Body of pancreas (tissue), 4 donors: ENCODE data around the gene DGKQ. TPM values are rescaled to one million over a fixed set of nuclear protein-coding genes. Genes with fewer than 3 reads are reported as not detected.

Experiments used
- ATAC-seq: fragments of 150-250 bp; one replicate; pipeline ENCODE4 v1.9.1; 2016
- DNase-seq, 4 donors: peaks; one replicate each; pipeline ENCODE4 v3.0.0-alpha.2; 2019
- H3K27ac ChIP-seq, 4 donors: fragments of 200-600 bp; sonication (generic); 1 replicate in 3 of 4; 2 replicates in 1 of 4; pipeline versions ENCODE4 v1.5.1 to v1.6.1; 2016 to 2019; ENCODE audit warnings: mild to moderate bottlenecking in 1 of 4, mixed read lengths in 1 of 4, moderate library complexity in 1 of 4
- H3K27me3 ChIP-seq, 2 donors: fragments of 200-600 bp; sonication (generic); one replicate each; pipeline ENCODE4 v1.6.0; 2016; ENCODE audit warnings: mild to moderate bottlenecking in 1 of 2
- H3K36me3 ChIP-seq, 2 donors: fragments of 200-600 bp; sonication (generic); replicated peaks in 1 of 2; 2 replicates each; pipeline ENCODE4 v1.5.1; 2016; ENCODE audit warnings: low read depth in 2 of 2; ENCODE audit not compliant: insufficient read depth in 1 of 2
- H3K4me1 ChIP-seq: fragments of 200-600 bp; sonication (generic); one replicate; pipeline ENCODE4 v1.6.0; 2016
- H3K4me3 ChIP-seq, 2 donors: fragments of 200-600 bp; sonication (generic); 1 replicate in 1 of 2; 2 replicates in 1 of 2; pipeline ENCODE4 v1.5.1; 2016 to 2019
- H3K9me3 ChIP-seq, 3 donors: fragments of 200-600 bp; sonication (generic); 1 replicate in 2 of 3; 2 replicates in 1 of 3; pipeline ENCODE4 v1.5.1; 2016
- POLR2A ChIP-seq, 3 donors: fragments of 450-650 bp; IDR thresholded peaks; one replicate each; pipeline ENCODE4 v1.6.1; 2016; ENCODE audit warnings: antibody characterized with exemption in 3 of 3, mild to moderate bottlenecking in 2 of 3
- WGBS, 2 donors: methylation state at CpG; one replicate each; pipeline ENCODE4 v1.1.5; 2017; 5-methylcytosine and 5-hydroxymethylcytosine counted together
- intact Hi-C: fragments of 100-400 bp; cut with DNase I; formaldehyde crosslinking; loops from one replicate; pipeline ENCODE4 v1.15.1; 2023
- total RNA-seq, 2 donors: library from RNA; depleted of rRNA; stranded (reverse); fragments of >200 nt; gene quantifications; one replicate each; pipeline ENCODE4 v1.1.0, GENCODE V29; 2016
- TF ChIP-seq, protein P1 (sequence below), 7 experiments: fragments of 450-650 bp in 4 of 7; fragments of 200-600 bp in 3 of 7; sonication (generic) in 3 of 7; IDR thresholded peaks; one replicate each; pipeline ENCODE4 v1.5.1; 2016 to 2019; ENCODE audit warnings: antibody characterized with exemption in 7 of 7

The DGKQ gene
- total RNA-seq, 2 donors from 2014 or later, result 13.2 to 17.5 TPM

DNA sequence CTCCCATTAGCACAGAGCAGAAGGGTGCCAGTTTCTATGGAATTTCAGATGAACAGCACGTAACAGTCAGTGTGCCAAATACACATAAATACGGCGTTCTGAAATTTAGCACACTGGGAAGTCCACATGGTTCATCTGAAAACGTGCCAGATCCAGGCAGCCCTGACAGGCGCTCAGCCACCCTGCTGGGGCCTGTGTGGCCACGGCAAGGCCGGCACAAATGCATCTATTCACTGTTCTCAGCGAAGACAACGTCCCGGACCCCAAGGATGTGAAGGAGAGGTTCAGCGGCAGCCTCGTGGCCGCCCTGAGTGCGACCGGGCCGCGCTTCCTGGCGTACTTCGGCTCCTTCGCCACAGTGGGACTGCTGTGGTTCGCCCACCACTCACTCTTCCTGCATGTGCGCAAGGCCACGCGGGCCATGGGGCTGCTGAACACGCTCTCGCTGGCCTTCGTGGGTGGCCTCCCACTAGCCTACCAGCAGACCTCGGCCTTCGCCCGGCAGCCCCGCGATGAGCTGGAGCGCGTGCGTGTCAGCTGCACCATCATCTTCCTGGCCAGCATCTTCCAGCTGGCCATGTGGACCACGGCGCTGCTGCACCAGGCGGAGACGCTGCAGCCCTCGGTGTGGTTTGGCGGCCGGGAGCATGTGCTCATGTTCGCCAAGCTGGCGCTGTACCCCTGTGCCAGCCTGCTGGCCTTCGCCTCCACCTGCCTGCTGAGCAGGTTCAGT, 15.6 kb downstream of the DGKQ start:
- no peak overlapping the region for H3K4me3 ChIP-seq
- no peaks in the 10 kb centered on the region for H3K27me3 ChIP-seq
- WGBS, 2 donors, result 92 to 96% methylated on average over 13 to 38 of the region's 45 CpGs
- H3K4me1 ChIP-seq, result no peaks in the 10 kb centered on the region
- no peaks in the 10 kb centered on the region for H3K9me3 ChIP-seq
- intact Hi-C loops, result no loop called here
- no peak overlapping the region for H3K27ac ChIP-seq
- ATAC-seq (no peak), DNase-seq (peak in 1 of 4 donors; percentile 7)
- H3K36me3 ChIP-seq, result no peaks in the 10 kb centered on the region
- TF ChIP-seq POLR2A (IDR thresholded peaks at IDR 0.05), result no peak
- TF ChIP-seq, protein P1, sequence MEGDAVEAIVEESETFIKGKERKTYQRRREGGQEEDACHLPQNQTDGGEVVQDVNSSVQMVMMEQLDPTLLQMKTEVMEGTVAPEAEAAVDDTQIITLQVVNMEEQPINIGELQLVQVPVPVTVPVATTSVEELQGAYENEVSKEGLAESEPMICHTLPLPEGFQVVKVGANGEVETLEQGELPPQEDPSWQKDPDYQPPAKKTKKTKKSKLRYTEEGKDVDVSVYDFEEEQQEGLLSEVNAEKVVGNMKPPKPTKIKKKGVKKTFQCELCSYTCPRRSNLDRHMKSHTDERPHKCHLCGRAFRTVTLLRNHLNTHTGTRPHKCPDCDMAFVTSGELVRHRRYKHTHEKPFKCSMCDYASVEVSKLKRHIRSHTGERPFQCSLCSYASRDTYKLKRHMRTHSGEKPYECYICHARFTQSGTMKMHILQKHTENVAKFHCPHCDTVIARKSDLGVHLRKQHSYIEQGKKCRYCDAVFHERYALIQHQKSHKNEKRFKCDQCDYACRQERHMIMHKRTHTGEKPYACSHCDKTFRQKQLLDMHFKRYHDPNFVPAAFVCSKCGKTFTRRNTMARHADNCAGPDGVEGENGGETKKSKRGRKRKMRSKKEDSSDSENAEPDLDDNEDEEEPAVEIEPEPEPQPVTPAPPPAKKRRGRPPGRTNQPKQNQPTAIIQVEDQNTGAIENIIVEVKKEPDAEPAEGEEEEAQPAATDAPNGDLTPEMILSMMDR (IDR thresholded peaks at IDR 0.05), result no peak

DNA sequence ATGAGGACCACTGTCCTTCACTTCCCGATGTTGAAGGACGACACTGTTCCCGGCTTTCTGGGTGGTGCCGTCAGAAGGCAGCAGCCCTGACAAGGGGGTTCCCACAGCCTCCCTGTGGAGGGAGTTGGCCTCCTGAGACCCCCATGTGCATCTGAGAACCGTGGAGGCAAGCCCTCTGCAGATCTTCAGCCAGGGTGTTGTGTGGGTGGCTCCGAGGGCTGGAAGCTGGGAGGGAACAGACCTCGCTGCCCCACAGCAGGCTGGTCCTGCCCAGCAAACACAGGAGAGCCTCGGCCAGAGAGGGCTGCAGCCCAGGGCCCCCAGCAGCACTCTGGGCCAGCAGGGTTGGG, 16.2 kb downstream of the DGKQ start:
- ATAC-seq, result no peak
- DNase-seq, result no peak
- no peaks in the 10 kb centered on the region for H3K27me3 ChIP-seq
- H3K9me3 ChIP-seq, result no peaks in the 10 kb centered on the region
- no peak overlapping the region for H3K27ac ChIP-seq
- H3K4me3 ChIP-seq, result no peak overlapping the region
- no peaks in the 10 kb centered on the region for H3K36me3 ChIP-seq
- intact Hi-C loops, result no loop called here
- TF ChIP-seq POLR2A (IDR thresholded peaks at IDR 0.05), result no peak
- TF ChIP-seq, protein P1 (IDR thresholded peaks at IDR 0.05), result no peak
- WGBS, 2 donors, result 78 to 88% methylated on average over 5 to 7 of the region's 8 CpGs
- H3K4me1 ChIP-seq, result no peaks in the 10 kb centered on the region

- no peaks in the 10 kb centered on the region for H3K36me3 ChIP-seq
- no peak for DNase-seq
- no peak for ATAC-seq
- no peak overlapping the region for H3K27ac ChIP-seq
- 76 to 81% methylated on average over 13 to 14 of the region's 14 CpGs for WGBS, 2 donors
- TF ChIP-seq, protein P1 (IDR thresholded peaks at IDR 0.05), result no peak
- no peak for TF ChIP-seq POLR2A (IDR thresholded peaks at IDR 0.05)
- H3K27me3 ChIP-seq, result no peaks in the 10 kb centered on the region
- intact Hi-C loops, result no loop called here
- H3K4me3 ChIP-seq, result no peak overlapping the region
- H3K4me1 ChIP-seq, result no peaks in the 10 kb centered on the region
- H3K9me3 ChIP-seq, result no peaks in the 10 kb centered on the region
These were observed 16.7 kb downstream of the DGKQ start for GRCh38 chr4:956531-957230.

DNA sequence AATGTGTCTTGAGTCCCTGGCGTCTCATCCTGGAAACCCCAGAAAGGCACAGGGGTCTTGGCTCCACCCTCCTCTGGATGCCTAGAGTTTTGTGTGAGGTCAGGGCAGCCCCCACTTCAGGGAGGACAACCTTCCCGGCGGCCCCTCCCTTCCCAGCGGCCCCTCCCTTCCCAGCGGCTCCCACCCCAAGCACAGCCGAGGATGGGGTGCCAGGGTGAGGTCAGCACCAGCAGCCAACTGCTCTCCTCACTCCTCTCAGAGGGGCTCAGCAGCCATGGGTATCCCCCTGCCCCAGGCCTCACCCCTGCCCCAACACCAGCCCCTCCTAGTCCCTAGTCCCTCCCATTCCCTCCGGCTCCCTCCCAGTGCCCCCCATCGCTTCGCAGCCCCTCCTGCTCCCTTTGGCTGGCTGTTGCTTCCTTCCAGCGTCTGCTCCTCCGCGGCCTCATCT, 17.4 kb downstream of the DGKQ start:
- ATAC-seq (no peak), DNase-seq (peak in 1 of 4 donors; percentile 10)
- WGBS, 2 donors, result 75 to 98% methylated on average over 8 to 11 of the region's 12 CpGs
- Histone ChIP-seq H3K4me1 (no peaks in the 10 kb centered on the region), H3K27ac (no peak overlapping the region), H3K9me3 (no peaks in the 10 kb centered on the region), H3K36me3 (no peaks in the 10 kb centered on the region), H3K27me3 (no peaks in the 10 kb centered on the region), H3K4me3 (no peak overlapping the region)
- intact Hi-C loops, result no loop called here
- TF ChIP-seq, protein P1 (IDR thresholded peaks at IDR 0.05), result no peak
- TF ChIP-seq POLR2A (IDR thresholded peaks at IDR 0.05), result no peak
